Measurements from ENCODE around the gene CLCN5. TPM values are rescaled to one million over a fixed set of nuclear protein-coding genes. Genes with fewer than 3 reads are reported as not detected.

The CLCN5 gene
- total and polyA plus RNA-seq, 10 of the 15 experiments (the other 5 are each of a cell fraction or from before 2014, with no cell fraction given), result 0.33 to 3.8 (median 2.6) TPM

- DNase-seq (ENCODE audit: low read depth, low spot score) (no peak), ATAC-seq (no peak), FAIRE-seq (no peak)
- Histone ChIP-seq H3K9ac (ENCODE audit: control insufficient read depth, insufficient read depth, low read length) (no peak overlapping the region), H3K27ac (ENCODE audit: control insufficient read depth, insufficient read depth) (no peak overlapping the region), H4K20me1 (ENCODE audit: control insufficient read depth, insufficient read depth) (no peaks in the 10 kb centered on the region), H2AFZ (ENCODE audit: control insufficient read depth, low read depth, low read length) (no peak overlapping the region), H3K27me3 (replicated peaks in 1 of 2; ENCODE audit: control insufficient read depth in 2 of 2, insufficient read depth in 2 of 2, low read length in 1 of 2) (no peaks in the 10 kb centered on the region), H3K4me2 (ENCODE audit: control insufficient read depth, insufficient read depth) (no peak overlapping the region), H3K9me3 (replicated peaks; ENCODE audit: control insufficient read depth, insufficient read depth, low read length) (no peaks in the 10 kb centered on the region), H3K79me2 (ENCODE audit: control insufficient read depth, insufficient read depth, low read length) (no peaks in the 10 kb centered on the region), H3K4me3 (no peak overlapping the region), H3K4me1 (ENCODE audit: control insufficient read depth, insufficient read depth, low read length) (no peaks in the 10 kb centered on the region), H3K36me3 (ENCODE audit: control insufficient read depth in 2 of 2, insufficient read depth in 2 of 2, low read length in 1 of 2) (no peaks in the 10 kb centered on the region)
- intact Hi-C loops (cut with micrococcal nuclease; ENCODE audit: unreplicated experiment), result no loop called here
- no TSS peak for BruUV-seq (replicated peaks)
- WGBS (ENCODE audit: insufficient coverage, insufficient replicate concordance, low lambda C conversion rate, missing lambda C conversion rate), result 22% methylated on average over 2 of the region's 2 CpGs
- in situ Hi-C loops (cut with MboI), result loop anchor here (10.0 kb wide), 1 partner anchor 477 kb away; no protein-coding TSS in a partner anchor
- ChIA-PET POLR2A (no interaction called here), RAD21 (ENCODE audit: unreplicated experiment) (no interaction called here), SMC1A (ENCODE audit: uncharacterized antibody, unreplicated experiment) (no interaction called here), CTCF (no interaction called here)
- TF ChIP-seq RELB (IDR thresholded peaks at IDR 0.05; ENCODE audit: low read depth) (no peak), SMC3 (IDR thresholded peaks at IDR 0.05; ENCODE audit: borderline replicate concordance, low read length) (no peak)
These were observed 185.1 kb downstream of the CLCN5 start for GRCh38 chrX:50107470-50107869.

DNA sequence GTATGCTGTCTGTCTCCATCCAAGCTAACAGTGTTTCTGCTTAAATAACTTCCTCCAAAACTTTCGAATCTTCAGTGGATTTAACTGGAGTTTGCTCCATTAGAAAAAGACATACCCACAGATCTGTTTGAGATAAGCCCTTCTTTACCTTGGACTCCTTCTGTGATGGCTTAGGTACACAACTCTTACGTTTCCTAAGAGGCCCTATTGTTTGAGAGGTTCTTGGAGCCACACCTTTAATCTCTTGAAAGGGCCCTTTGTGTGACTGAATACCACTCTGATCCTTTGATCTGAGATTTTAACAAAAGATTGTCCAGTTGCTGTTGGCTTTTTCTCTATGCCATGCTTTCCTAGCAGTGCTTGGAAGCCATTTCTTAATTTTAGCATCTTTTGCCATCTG, 185.9 kb downstream of the CLCN5 start:
- H3K9me3 ChIP-seq (replicated peaks; ENCODE audit: control insufficient read depth, insufficient read depth, low read length), result no peaks in the 10 kb centered on the region
- H3K79me2 ChIP-seq (ENCODE audit: control insufficient read depth, insufficient read depth, low read length), result no peaks in the 10 kb centered on the region
- in situ Hi-C loops (cut with MboI), result loop anchor here (10.0 kb wide), 1 partner anchor 477 kb away; no protein-coding TSS in a partner anchor
- H3K4me3 ChIP-seq, result no peak overlapping the region
- H3K9ac ChIP-seq (ENCODE audit: control insufficient read depth, insufficient read depth, low read length), result no peak overlapping the region
- ATAC-seq (no peak), FAIRE-seq (no peak), DNase-seq (ENCODE audit: low read depth, low spot score) (no peak)
- 4% methylated on average over 2 of the region's 2 CpGs for WGBS (ENCODE audit: insufficient coverage, insufficient replicate concordance, low lambda C conversion rate, missing lambda C conversion rate)
- SMC1A ChIA-PET (ENCODE audit: uncharacterized antibody, unreplicated experiment), result no interaction called here
- no peak for TF ChIP-seq MYC (IDR thresholded peaks at IDR 0.05; ENCODE audit: insufficient read depth, insufficient read length, insufficient replicate concordance, low read length, severe bottlenecking)
- no peak for TF ChIP-seq E2F8 (IDR thresholded peaks at IDR 0.05; ENCODE audit: low read depth, partially characterized antibody)
- TF ChIP-seq SRF (IDR thresholded peaks at IDR 0.05; ENCODE audit: low read depth in 2 of 2, low read length in 2 of 2), result no peak
- no peak for TF ChIP-seq TARDBP (IDR thresholded peaks at IDR 0.05; ENCODE audit: borderline replicate concordance)
- no peak for TF ChIP-seq TCF7 (IDR thresholded peaks at IDR 0.05; ENCODE audit: borderline replicate concordance)
- no peak for TF ChIP-seq ASH2L (IDR thresholded peaks at IDR 0.05; ENCODE audit: borderline replicate concordance, low read depth)
- no peak for TF ChIP-seq IKZF1 (conservative IDR thresholded peaks at IDR 0.05)
- no peak for TF ChIP-seq FOS (IDR thresholded peaks at IDR 0.05; ENCODE audit: borderline replicate concordance, extremely low read depth, insufficient read length)
- no peak for TF ChIP-seq PAX5 (IDR thresholded peaks at IDR 0.05; ENCODE audit: borderline replicate concordance, low read depth, low read length)
- intact Hi-C loops (cut with micrococcal nuclease; ENCODE audit: unreplicated experiment), result no loop called here
- RAD21 ChIA-PET (ENCODE audit: unreplicated experiment), result no interaction called here
- H3K4me1 ChIP-seq (ENCODE audit: control insufficient read depth, insufficient read depth, low read length), result no peaks in the 10 kb centered on the region
- no peak overlapping the region for H3K27ac ChIP-seq (ENCODE audit: control insufficient read depth, insufficient read depth)
- no peaks in the 10 kb centered on the region for H3K36me3 ChIP-seq (ENCODE audit: control insufficient read depth in 2 of 2, insufficient read depth in 2 of 2, low read length in 1 of 2)
- no TSS peak for BruUV-seq (replicated peaks)
- no peaks in the 10 kb centered on the region for H3K27me3 ChIP-seq (replicated peaks in 1 of 2; ENCODE audit: control insufficient read depth in 2 of 2, insufficient read depth in 2 of 2, low read length in 1 of 2)
- no peak overlapping the region for H2AFZ ChIP-seq (ENCODE audit: control insufficient read depth, low read depth, low read length)
- CTCF ChIA-PET, result no interaction called here
- POLR2A ChIA-PET, result no interaction called here
- H4K20me1 ChIP-seq (ENCODE audit: control insufficient read depth, insufficient read depth), result no peaks in the 10 kb centered on the region
- no peak overlapping the region for H3K4me2 ChIP-seq (ENCODE audit: control insufficient read depth, insufficient read depth)
